ENCODE measurements around the gene PEX16.

DNA sequence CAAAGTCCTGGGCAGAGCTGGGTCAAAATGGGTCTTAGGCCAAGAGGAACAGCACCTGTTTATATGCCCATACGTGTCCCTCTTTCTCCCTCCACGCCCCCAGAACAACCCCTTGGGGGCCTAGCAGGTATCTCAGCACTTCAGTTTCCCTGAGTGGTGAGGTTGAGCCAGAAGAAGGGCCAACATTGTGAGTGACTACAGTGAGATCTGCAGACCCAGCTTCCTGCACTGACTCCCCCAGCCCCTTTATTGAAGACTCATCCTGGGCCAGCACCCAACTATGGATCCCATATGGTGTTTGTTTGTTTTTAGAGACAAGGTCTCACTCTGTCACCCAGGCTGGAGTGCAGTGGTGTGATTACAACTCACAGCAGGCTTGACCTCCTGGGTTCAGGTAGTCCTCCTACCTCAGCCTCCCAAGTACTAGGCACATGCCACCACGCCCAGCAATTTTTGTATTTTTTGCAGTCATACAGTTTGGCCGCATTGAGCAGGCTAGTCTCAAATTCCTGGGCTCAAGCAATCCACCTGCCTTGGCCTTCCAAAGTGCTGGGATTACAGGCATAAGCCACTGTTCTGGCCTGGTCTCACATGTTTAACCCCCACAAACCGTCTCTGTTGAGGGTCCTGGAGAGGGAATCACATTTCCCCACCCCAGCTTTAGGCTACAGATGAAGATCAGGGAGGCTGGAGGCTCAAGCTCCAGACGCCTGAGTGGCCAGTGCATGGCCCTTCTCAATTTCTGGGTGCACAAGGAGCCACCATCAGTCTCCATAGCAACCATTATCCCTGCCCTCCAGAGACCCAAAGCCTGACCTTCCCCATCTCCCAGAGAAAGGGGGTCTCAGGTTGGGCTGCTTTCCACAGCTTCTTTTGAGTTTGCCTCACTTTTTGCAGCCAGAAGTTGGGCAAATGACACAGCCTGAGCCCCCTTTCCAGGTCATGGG, 3.1 kb upstream of the PEX16 start:
- TF ChIP-seq EZH2phosphoT487 (IDR thresholded peaks at IDR 0.05; ENCODE audit: borderline replicate concordance, low read length) = no peak
- TF ChIP-seq, protein P1, sequence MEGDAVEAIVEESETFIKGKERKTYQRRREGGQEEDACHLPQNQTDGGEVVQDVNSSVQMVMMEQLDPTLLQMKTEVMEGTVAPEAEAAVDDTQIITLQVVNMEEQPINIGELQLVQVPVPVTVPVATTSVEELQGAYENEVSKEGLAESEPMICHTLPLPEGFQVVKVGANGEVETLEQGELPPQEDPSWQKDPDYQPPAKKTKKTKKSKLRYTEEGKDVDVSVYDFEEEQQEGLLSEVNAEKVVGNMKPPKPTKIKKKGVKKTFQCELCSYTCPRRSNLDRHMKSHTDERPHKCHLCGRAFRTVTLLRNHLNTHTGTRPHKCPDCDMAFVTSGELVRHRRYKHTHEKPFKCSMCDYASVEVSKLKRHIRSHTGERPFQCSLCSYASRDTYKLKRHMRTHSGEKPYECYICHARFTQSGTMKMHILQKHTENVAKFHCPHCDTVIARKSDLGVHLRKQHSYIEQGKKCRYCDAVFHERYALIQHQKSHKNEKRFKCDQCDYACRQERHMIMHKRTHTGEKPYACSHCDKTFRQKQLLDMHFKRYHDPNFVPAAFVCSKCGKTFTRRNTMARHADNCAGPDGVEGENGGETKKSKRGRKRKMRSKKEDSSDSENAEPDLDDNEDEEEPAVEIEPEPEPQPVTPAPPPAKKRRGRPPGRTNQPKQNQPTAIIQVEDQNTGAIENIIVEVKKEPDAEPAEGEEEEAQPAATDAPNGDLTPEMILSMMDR (IDR thresholded peaks at IDR 0.05; ENCODE audit: low read depth, low read length, poor library complexity, severe bottlenecking) = no peak
